ENCODE measurements around the gene ARHGAP15. TPM values are rescaled to one million over a fixed set of nuclear protein-coding genes. Genes with fewer than 3 reads are reported as not detected.

ARHGAP15 gene
- total RNA-seq, 1 experiment from 2014 or later, result not detected

DNA sequence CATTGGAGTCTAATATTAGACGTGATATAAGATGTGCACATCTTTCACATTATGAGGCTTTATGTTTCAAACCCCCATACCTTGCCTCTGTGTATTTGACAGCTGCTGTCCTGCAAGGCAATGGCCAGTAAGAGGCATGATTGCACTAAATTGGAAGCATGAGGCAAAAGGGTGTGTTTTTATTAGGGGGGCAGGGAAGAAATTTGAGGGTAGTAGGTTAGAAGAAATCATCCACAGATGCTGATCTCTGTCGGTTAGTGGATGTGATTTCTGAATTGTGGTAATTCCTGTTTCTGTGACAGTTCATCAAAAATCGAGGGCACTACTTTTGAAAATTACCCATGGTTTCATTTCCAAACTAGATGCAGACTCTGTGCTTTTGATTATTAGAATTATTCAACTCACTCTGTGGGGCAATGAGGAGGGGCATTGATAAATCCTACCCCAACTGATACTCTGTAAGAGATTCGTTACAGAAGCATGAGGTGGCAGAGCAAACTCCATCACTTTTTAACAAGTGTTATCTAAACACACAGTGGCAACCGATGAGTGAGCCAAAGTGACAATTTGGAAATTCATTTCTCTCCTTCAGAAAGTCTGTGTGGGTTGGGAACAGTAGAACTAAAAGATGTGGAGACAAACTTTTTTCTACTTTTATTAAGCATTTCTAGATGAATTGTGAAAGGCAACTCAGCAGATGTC, 453.0 kb downstream of the ARHGAP15 start:
- Histone ChIP-seq H3K4me1 (replicated peaks) (peaks cover 18% of the 10 kb centered on the region), H3K36me3 (no peaks in the 10 kb centered on the region), H3K27ac (peak overlapping the region; percentile 38), H3K4me3 (no peak overlapping the region), H3K9me3 (replicated peaks) (no peaks in the 10 kb centered on the region), H3K27me3 (replicated peaks) (no peaks in the 10 kb centered on the region)
- DNase-seq (ENCODE audit: low read depth in 1 of 2, low spot score in 2 of 2), result no peak

- Histone ChIP-seq H3K27me3 (replicated peaks) (no peaks in the 10 kb centered on the region), H3K36me3 (no peaks in the 10 kb centered on the region), H3K9me3 (replicated peaks) (no peaks in the 10 kb centered on the region), H3K4me3 (no peak overlapping the region), H3K4me1 (replicated peaks) (peaks cover 18% of the 10 kb centered on the region), H3K27ac (no peak overlapping the region)
- DNase-seq (ENCODE audit: low read depth in 1 of 2, low spot score in 2 of 2), result no peak
Measured at GRCh38 chr2:143584936-143585335, 455.7 kb downstream of the ARHGAP15 start.

- no peaks in the 10 kb centered on the region for H3K9me3 ChIP-seq (replicated peaks)
- H3K27ac ChIP-seq, result no peak overlapping the region
- no peaks in the 10 kb centered on the region for H3K27me3 ChIP-seq (replicated peaks)
- no peak for DNase-seq (ENCODE audit: low read depth in 1 of 2, low spot score in 2 of 2)
- no peaks in the 10 kb centered on the region for H3K36me3 ChIP-seq
- peaks cover 18% of the 10 kb centered on the region for H3K4me1 ChIP-seq (replicated peaks)
- H3K4me3 ChIP-seq, result no peak overlapping the region
Measured at GRCh38 chr2:143586119-143586518, 456.9 kb downstream of the ARHGAP15 start.

DNA sequence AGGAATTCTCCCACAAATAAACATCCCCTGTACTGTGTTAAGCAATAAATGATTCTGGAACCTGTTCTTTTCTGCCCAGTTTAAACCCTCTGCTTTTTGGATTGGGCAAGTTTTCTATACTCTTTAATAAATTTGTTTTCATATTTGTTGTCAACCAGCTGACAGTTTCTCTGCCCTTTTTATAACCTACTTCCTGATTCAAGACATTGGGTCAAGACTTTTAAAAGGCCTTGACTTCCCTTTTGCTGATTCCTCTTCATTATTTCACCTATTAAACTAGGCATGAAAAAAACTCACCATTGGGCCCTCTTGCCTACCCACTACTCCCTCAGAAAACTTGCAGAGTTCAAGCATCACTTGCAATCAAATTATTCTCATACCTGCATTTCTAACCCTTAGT, 459.5 kb downstream of the ARHGAP15 start:
- no peaks in the 10 kb centered on the region for H3K36me3 ChIP-seq
- no peak for DNase-seq (ENCODE audit: low read depth in 1 of 2, low spot score in 2 of 2)
- no peaks in the 10 kb centered on the region for H3K9me3 ChIP-seq (replicated peaks)
- no peak overlapping the region for H3K27ac ChIP-seq
- H3K27me3 ChIP-seq (replicated peaks), result no peaks in the 10 kb centered on the region
- H3K4me1 ChIP-seq (replicated peaks), result no peaks in the 10 kb centered on the region
- no peak overlapping the region for H3K4me3 ChIP-seq

- Histone ChIP-seq H3K9me3 (replicated peaks) (no peaks in the 10 kb centered on the region), H3K4me1 (replicated peaks) (no peaks in the 10 kb centered on the region), H3K27ac (no peak overlapping the region), H3K36me3 (no peaks in the 10 kb centered on the region), H3K27me3 (replicated peaks) (no peaks in the 10 kb centered on the region), H3K4me3 (no peak overlapping the region)
- no peak for DNase-seq (ENCODE audit: low read depth in 1 of 2, low spot score in 2 of 2)
Measured at GRCh38 chr2:143594161-143594560, 464.9 kb downstream of the ARHGAP15 start.

DNA sequence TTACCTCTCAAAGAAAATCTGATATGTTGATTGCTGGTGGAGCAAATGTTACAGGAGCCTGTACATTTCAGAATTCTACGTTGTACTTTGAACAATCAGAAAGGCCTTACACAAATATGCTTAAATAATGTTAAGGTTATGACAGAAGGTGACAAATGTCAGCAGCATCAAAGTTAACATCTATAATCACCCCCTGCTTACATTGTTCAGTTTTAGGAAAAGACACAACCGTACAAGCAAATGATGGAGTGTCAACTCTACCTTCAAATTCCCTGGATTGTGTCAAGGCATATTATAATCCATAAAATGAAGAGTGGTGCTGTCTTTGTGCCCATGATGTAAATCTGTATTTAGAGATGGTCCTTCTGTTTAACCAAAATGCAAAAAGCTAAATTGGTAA, 465.5 kb downstream of the ARHGAP15 start:
- Histone ChIP-seq H3K4me1 (replicated peaks) (no peaks in the 10 kb centered on the region), H3K27ac (no peak overlapping the region), H3K27me3 (replicated peaks) (no peaks in the 10 kb centered on the region), H3K36me3 (no peaks in the 10 kb centered on the region), H3K9me3 (replicated peaks) (no peaks in the 10 kb centered on the region), H3K4me3 (no peak overlapping the region)
- no peak for DNase-seq (ENCODE audit: low read depth in 1 of 2, low spot score in 2 of 2)

DNA sequence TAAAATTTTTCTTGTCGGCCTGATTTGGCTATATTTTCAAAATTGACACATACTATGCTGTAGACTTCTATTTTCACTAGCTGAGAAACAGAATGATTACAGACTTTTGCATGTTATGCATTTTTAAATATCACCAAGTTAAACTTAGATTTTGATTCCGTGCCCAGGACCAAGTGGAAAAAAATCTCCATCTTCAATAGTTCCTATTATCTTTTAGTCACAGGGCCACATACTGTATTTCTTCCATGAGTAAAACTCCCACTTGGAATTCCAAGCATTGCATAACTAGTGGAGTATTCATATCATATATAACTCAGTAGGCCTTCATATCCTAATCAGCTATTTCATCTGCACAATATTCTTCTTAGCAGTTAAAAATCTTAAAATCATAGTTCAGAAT, 470.9 kb downstream of the ARHGAP15 start:
- no peaks in the 10 kb centered on the region for H3K27me3 ChIP-seq (replicated peaks)
- no peak overlapping the region for H3K4me3 ChIP-seq
- no peaks in the 10 kb centered on the region for H3K36me3 ChIP-seq
- H3K27ac ChIP-seq, result no peak overlapping the region
- H3K9me3 ChIP-seq (replicated peaks), result no peaks in the 10 kb centered on the region
- no peak for DNase-seq (ENCODE audit: low read depth in 1 of 2, low spot score in 2 of 2)
- H3K4me1 ChIP-seq (replicated peaks), result no peaks in the 10 kb centered on the region

- no peaks in the 10 kb centered on the region for H3K9me3 ChIP-seq (replicated peaks)
- H3K27me3 ChIP-seq (replicated peaks), result no peaks in the 10 kb centered on the region
- no peak for DNase-seq (ENCODE audit: low read depth in 1 of 2, low spot score in 2 of 2)
- no peaks in the 10 kb centered on the region for H3K36me3 ChIP-seq
- H3K4me1 ChIP-seq (replicated peaks), result peaks cover under 1% of the 10 kb centered on the region
- H3K4me3 ChIP-seq, result no peak overlapping the region
- H3K27ac ChIP-seq, result no peak overlapping the region
Measured at GRCh38 chr2:143601828-143602227, 472.6 kb downstream of the ARHGAP15 start.

GRCh38 chr2:143603035-143603655, 473.9 kb downstream of the ARHGAP15 start:
- Histone ChIP-seq H3K4me3 (no peak overlapping the region), H3K36me3 (no peaks in the 10 kb centered on the region), H3K4me1 (replicated peaks) (peaks cover 12% of the 10 kb centered on the region), H3K27me3 (replicated peaks) (no peaks in the 10 kb centered on the region), H3K27ac (no peak overlapping the region), H3K9me3 (replicated peaks) (no peaks in the 10 kb centered on the region)
- no peak for DNase-seq (ENCODE audit: low read depth in 1 of 2, low spot score in 2 of 2)

GRCh38 chr2:143603846-143604565, 474.8 kb downstream of the ARHGAP15 start:
- H3K4me1 ChIP-seq (replicated peaks), result peaks cover 12% of the 10 kb centered on the region
- DNase-seq (ENCODE audit: low read depth in 1 of 2, low spot score in 2 of 2), result no peak
- H3K27ac ChIP-seq, result no peak overlapping the region
- no peak overlapping the region for H3K4me3 ChIP-seq
- H3K27me3 ChIP-seq (replicated peaks), result no peaks in the 10 kb centered on the region
- no peaks in the 10 kb centered on the region for H3K36me3 ChIP-seq
- H3K9me3 ChIP-seq (replicated peaks), result no peaks in the 10 kb centered on the region

GRCh38 chr2:143604566-143604959, 475.3 kb downstream of the ARHGAP15 start:
- no peak for DNase-seq (ENCODE audit: low read depth in 1 of 2, low spot score in 2 of 2)
- no peaks in the 10 kb centered on the region for H3K27me3 ChIP-seq (replicated peaks)
- no peak overlapping the region for H3K27ac ChIP-seq
- peaks cover 12% of the 10 kb centered on the region for H3K4me1 ChIP-seq (replicated peaks)
- H3K9me3 ChIP-seq (replicated peaks), result no peaks in the 10 kb centered on the region
- H3K4me3 ChIP-seq, result no peak overlapping the region
- no peaks in the 10 kb centered on the region for H3K36me3 ChIP-seq

GRCh38 chr2:143607231-143608062, 478.2 kb downstream of the ARHGAP15 start:
- Histone ChIP-seq H3K27me3 (replicated peaks) (no peaks in the 10 kb centered on the region), H3K27ac (peak overlapping the region; percentile 47; the same call in 1 of the 2 replicates), H3K9me3 (replicated peaks) (no peaks in the 10 kb centered on the region), H3K4me1 (replicated peaks) (peaks cover 12% of the 10 kb centered on the region), H3K4me3 (no peak overlapping the region), H3K36me3 (no peaks in the 10 kb centered on the region)
- peak in 1 of 2 experiments; percentile 31 for DNase-seq (ENCODE audit: low read depth in 1 of 2, low spot score in 2 of 2)

DNA sequence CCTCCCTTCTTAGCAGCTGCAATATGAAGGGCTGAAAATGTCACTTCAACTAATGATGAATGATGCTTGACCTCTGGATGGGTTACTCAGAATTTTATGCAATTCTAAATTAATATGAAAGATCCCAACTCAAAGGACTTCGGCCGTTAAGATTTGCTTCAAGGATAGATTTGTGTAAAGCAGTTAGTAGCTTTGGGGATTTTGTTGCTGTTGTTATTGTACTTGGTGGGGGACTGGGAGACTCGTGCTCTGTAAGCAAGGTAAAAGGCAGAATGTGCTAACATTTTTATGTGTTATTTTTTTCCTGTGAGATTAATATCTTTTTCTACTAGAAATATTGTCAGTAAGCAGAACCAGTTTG, 478.8 kb downstream of the ARHGAP15 start:
- Histone ChIP-seq H3K4me1 (replicated peaks) (peaks cover 12% of the 10 kb centered on the region), H3K4me3 (no peak overlapping the region), H3K27ac (peak overlapping the region; percentile 47; the same call in 1 of the 2 replicates), H3K36me3 (no peaks in the 10 kb centered on the region), H3K27me3 (replicated peaks) (no peaks in the 10 kb centered on the region), H3K9me3 (replicated peaks) (no peaks in the 10 kb centered on the region)
- no peak for DNase-seq (ENCODE audit: low read depth in 1 of 2, low spot score in 2 of 2)
